Subcutaneous adipose tissue (tissue), 4 donors: ENCODE measurements around the gene CYP2U1. TPM values are rescaled to one million over a fixed set of nuclear protein-coding genes. Genes with fewer than 3 reads are reported as not detected.

ENCODE experiments used
- total RNA-seq, 4 donors: library from RNA; depleted of rRNA; stranded (reverse); fragments of >200 nt; gene quantifications; one replicate each; pipeline ENCODE4 v1.1.0, GENCODE V29; 2016
- TF ChIP-seq, protein P1 (sequence below): fragments of 450-650 bp; IDR thresholded peaks from one replicate; pipeline ENCODE4 v1.5.1; 2016; ENCODE audit warnings: low read depth, mild to moderate bottlenecking, control low read depth, antibody characterized with exemption, moderate library complexity

Gene CYP2U1
- total RNA-seq, 4 donors from 2014 or later: 10.2 to 17.4 (median 15.3) TPM

- TF ChIP-seq, protein P1, sequence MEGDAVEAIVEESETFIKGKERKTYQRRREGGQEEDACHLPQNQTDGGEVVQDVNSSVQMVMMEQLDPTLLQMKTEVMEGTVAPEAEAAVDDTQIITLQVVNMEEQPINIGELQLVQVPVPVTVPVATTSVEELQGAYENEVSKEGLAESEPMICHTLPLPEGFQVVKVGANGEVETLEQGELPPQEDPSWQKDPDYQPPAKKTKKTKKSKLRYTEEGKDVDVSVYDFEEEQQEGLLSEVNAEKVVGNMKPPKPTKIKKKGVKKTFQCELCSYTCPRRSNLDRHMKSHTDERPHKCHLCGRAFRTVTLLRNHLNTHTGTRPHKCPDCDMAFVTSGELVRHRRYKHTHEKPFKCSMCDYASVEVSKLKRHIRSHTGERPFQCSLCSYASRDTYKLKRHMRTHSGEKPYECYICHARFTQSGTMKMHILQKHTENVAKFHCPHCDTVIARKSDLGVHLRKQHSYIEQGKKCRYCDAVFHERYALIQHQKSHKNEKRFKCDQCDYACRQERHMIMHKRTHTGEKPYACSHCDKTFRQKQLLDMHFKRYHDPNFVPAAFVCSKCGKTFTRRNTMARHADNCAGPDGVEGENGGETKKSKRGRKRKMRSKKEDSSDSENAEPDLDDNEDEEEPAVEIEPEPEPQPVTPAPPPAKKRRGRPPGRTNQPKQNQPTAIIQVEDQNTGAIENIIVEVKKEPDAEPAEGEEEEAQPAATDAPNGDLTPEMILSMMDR: no peak
These were observed 62.6 kb downstream of the CYP2U1 start for GRCh38 chr4:107993969-107994368.

DNA sequence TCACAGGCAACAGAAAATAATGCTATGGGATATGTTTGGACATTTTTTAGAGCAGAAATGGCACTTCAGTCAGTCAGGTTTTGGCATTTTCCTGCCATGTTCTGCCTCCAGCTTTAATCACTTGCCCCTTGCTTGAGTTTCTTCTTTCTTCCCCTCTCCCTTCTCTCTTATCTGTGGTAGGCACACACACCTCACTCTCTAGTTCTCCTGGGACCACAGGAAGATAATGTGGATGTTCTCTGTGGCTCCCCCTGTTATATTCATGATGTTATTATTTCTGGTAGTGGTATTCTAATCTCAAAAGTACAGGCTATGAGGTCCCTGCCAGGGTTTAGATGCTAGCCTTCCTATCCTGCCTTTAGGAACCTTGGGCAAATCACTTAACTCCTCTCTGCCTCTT is 63.5 kb downstream of the CYP2U1 start:
- TF ChIP-seq, protein P1: no peak

DNA sequence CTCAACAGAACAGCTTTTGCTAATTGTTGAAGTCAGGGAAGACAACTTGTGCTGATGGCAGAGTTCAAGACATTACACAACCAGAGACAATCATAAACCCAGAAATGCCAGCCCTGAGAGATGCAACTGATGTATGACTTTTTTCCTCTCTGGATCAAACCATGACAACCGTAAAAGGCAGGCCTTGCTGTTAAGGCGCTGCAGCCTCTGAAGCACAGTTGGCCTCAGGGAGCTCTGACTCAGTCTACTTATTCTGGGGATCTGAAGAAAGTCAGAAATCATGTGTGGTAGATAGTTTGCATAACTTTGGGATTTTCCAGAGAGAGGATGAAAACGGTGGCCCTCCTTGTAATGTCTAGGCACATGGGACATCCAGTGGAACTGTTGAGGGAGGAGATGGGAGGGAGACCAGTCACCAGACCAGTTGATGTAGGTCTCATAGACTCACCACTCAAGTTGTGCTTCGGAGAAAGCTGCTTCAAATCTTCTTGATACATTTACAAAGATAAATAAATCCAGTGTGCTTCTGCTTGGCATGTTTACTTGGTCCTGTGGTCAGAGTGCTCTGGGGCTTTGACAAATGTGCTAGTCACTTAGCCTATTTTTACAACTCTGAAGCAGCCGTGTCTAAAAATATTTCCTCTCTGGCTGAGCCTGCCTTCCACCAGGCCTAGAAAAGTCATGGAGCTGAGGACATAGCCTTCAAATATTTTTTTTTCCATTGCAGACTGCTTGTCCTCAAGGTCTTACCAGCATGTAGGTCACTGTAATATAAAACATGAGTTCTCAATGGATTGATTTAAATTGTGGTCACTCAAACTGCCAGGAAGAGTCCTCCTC is 65.8 kb downstream of the CYP2U1 start:
- TF ChIP-seq, protein P1: no peak

DNA sequence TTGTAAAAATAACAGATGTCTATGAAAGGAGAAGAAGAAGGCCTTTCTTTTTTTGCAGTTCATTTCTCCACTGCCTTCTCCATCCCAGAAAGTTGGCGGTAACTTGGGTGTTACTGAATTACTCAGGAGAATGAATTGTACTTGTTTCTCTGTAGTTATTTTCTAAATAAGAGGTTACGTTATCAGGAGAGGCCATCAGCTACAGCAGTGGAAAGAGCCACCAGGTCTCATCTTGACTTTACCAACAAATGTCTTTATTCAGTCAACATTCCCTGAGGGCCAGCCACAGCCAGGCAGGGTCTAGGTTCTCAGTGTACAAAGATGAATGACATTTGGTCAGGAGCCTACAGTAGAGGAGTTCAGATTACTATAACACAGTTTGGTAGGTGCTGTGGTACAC is 66.4 kb downstream of the CYP2U1 start:
- TF ChIP-seq, protein P1: no peak

DNA sequence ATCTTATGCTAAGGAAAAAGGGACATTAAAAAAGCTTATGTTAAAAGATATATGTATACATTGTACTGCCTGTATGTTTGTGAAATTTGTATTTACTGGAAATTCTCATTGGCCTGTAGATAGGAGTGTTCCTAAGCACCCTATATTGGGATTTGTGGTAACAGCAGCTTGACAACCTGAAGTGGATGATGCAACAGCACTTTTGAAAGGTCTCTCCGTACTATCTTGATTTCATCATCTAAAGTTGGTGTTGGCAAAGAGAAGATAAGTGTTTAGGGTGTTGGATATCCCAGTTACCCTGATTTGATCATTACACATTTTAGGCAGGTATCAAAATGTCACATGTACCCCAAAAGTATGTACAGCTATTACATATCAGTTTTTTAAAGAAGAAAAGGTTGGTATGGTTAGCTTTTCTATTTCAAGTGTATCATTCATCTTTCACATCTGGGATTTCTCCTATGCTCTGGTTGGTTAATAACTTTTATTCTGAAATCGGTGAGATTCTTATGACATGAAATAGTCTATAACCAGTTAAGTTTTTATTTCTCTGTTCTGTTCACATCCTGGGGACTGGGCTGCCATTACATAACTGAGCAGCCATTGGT is 68.7 kb downstream of the CYP2U1 start:
- TF ChIP-seq, protein P1: no peak

DNA sequence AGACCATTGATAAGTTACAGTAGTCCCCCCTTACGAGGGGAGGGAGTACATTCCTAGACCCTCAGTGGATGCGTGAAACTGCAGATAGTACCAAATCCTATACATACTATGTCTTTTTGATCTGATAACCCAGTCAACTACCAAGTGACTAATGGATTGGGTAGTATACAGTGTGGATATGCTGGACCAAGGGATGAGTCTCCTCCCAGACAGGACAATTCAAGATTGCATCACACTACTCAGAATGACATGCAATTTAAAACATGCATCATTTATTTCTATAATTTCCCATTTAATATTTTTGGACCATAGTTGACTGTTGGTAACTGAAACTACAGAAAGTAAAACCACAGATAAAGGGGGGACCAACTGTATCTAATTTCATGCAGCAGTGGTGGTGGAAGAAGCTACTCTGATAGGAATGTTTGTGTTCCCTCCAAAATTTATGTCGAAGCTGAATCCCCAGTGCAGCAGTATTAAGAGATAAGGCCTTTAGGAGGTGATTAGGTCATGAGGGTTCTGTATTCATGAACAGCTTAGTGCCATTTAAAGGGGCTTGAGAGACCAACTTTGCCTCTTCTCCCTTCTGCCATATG is 70.3 kb downstream of the CYP2U1 start:
- TF ChIP-seq, protein P1: no peak

Other genes with a start within 250 kb of the CYP2U1 start
- 10 to 100 TPM; 37.0 to 67.0 (median 44.8) TPM for gene PAPSS1, start 211.3 kb upstream of the CYP2U1 start, total RNA-seq
- gene SGMS2, start 106.6 kb upstream of the CYP2U1 start, total RNA-seq: 10 to 100 TPM; 24.1 to 82.8 (median 59.6) TPM
- gene HADH, start 58.3 kb downstream of the CYP2U1 start, total RNA-seq: 100 to 1,000 TPM; 184 to 303 (median 188) TPM
- 1 to 10 TPM in 3 of 4 donors, not detected in 1; 1.1 to 6.8 (median 5.1) TPM for gene LEF1, start 237.4 kb downstream of the CYP2U1 start, total RNA-seq